Stimulated activated effector memory CD8-positive, alpha-beta T cell treated with anti-CD3 and anti-CD28 coated beads, Interleukin-12 subunit alpha, Interleukin-12 subunit beta, amount 100 ng/mL, for 72 hours (primary cell): ENCODE data around the gene NFIA.
A peak's percentile ranks its signal among the peaks of the same experiment; 100 is the strongest.
"Not testable (repeated sequence)": the region's sequence is repeated elsewhere in the genome, so short reads cannot be mapped to it uniquely, and the experiment has no call there.

ENCODE experiments used
- ATAC-seq: fragments of 150-1000 bp; cut with Tn5 transposase; 2 replicates; pipeline ENCODE4 v1.10.0; 2021
- DNase-seq, 2 donors: peaks; one replicate each; pipeline ENCODE4 v3.0.0; 2021 to 2022; ENCODE audit warnings: low spot score in 2 of 2
- H3K27ac Mint-ChIP-seq: one replicate; pipeline ENCODE4 v1.8.0; 2022; ENCODE audit warnings: mild to moderate bottlenecking, mixed read lengths
- H3K36me3 Mint-ChIP-seq: one replicate; pipeline ENCODE4 v1.8.0; 2022; ENCODE audit warnings: mild to moderate bottlenecking, mixed read lengths
- H3K4me1 Mint-ChIP-seq: one replicate; pipeline ENCODE4 v1.8.0; 2022; ENCODE audit warnings: mixed read lengths
- H3K4me3 Mint-ChIP-seq: one replicate; pipeline ENCODE4 v1.8.0; 2022; ENCODE audit warnings: mild to moderate bottlenecking, mixed read lengths
- H3K9me3 Mint-ChIP-seq: one replicate; pipeline ENCODE4 v1.8.0; 2022; ENCODE audit warnings: mixed read lengths

The NFIA gene

GRCh38 chr1:61266738-61267137 is 184.4 kb downstream of the NFIA start:
- Mint-ChIP-seq H3K36me3 (no peaks in the 10 kb centered on the region), H3K9me3 (no peaks in the 10 kb centered on the region), H3K4me1 (peaks cover 43% of the 10 kb centered on the region), H3K4me3 (no peak overlapping the region), H3K27ac (no peak overlapping the region)
- no peak for DNase-seq
- no peak for ATAC-seq

GRCh38 chr1:61268546-61269240 is 186.3 kb downstream of the NFIA start:
- no peak for DNase-seq
- Mint-ChIP-seq H3K4me1 (peaks cover 55% of the 10 kb centered on the region), H3K36me3 (no peaks in the 10 kb centered on the region), H3K9me3 (no peaks in the 10 kb centered on the region), H3K4me3 (peak overlapping the region; percentile 33), H3K27ac (peak overlapping the region; percentile 92)
- no peak for ATAC-seq

GRCh38 chr1:61269602-61270001 is 187.2 kb downstream of the NFIA start:
- Mint-ChIP-seq H3K4me3 (peak overlapping the region; percentile 33), H3K27ac (peak overlapping the region; percentile 92), H3K36me3 (no peaks in the 10 kb centered on the region), H3K4me1 (peaks cover 55% of the 10 kb centered on the region), H3K9me3 (no peaks in the 10 kb centered on the region)
- DNase-seq (no peak), ATAC-seq (no peak)

GRCh38 chr1:61270107-61270506 is 187.7 kb downstream of the NFIA start:
- Mint-ChIP-seq H3K36me3 (no peaks in the 10 kb centered on the region), H3K4me3 (peak overlapping the region; percentile 33), H3K4me1 (peaks cover 55% of the 10 kb centered on the region), H3K9me3 (no peaks in the 10 kb centered on the region), H3K27ac (peak overlapping the region; percentile 92)
- ATAC-seq (no peak), DNase-seq (no peak)

GRCh38 chr1:61270761-61271411 is 188.5 kb downstream of the NFIA start:
- ATAC-seq: peak; percentile 95
- Mint-ChIP-seq H3K4me3 (peak overlapping the region; percentile 33), H3K4me1 (peaks cover 55% of the 10 kb centered on the region), H3K9me3 (no peaks in the 10 kb centered on the region), H3K36me3 (no peaks in the 10 kb centered on the region), H3K27ac (peak overlapping the region; percentile 92)
- DNase-seq: peak in 1 of 2 donors; percentile 65

- Mint-ChIP-seq H3K27ac (peak overlapping the region; percentile 92), H3K4me1 (peaks cover 55% of the 10 kb centered on the region), H3K4me3 (peak overlapping the region; percentile 33), H3K9me3 (no peaks in the 10 kb centered on the region), H3K36me3 (no peaks in the 10 kb centered on the region)
- DNase-seq (peak in 1 of 2 donors; percentile 80), ATAC-seq (peak; percentile 29)
Measured at GRCh38 chr1:61271412-61271789, 189.0 kb downstream of the NFIA start.

DNA sequence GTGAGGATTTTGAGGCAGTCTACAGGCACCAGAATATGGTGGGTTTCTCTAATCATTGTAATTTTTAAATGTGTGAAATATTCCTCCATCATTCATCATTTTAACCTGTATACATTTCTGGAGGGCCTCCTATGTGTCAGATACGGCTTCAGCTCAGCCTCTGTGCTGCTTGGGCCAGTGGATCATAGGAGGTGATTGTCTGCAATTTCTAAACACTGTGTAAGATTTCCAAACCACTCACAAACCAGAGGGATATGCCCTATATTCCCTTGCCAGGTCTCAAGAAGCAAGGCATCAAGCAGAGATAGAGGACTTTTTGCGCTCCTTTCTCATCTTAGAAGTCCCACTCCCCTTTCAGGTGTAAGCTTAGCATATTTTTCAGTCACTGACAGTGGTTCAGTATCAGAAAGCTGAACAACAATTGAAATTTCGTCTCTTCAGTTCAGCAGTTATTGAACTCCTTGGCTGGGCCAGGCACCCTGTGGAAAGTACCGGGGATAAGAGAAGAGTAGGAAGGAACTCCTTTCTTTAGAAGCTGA is 190.9 kb downstream of the NFIA start:
- Mint-ChIP-seq H3K4me3 (no peak overlapping the region), H3K27ac (peak overlapping the region; percentile 30), H3K9me3 (no peaks in the 10 kb centered on the region), H3K36me3 (peaks cover 2% of the 10 kb centered on the region), H3K4me1 (peaks cover 58% of the 10 kb centered on the region)
- DNase-seq (no peak), ATAC-seq (no peak)

- Mint-ChIP-seq H3K9me3 (no peaks in the 10 kb centered on the region), H3K4me3 (no peak overlapping the region), H3K27ac (no peak overlapping the region), H3K36me3 (peaks cover 5% of the 10 kb centered on the region), H3K4me1 (peaks cover 56% of the 10 kb centered on the region)
- ATAC-seq (no peak), DNase-seq (no peak)
Measured at GRCh38 chr1:61273861-61274260, 191.5 kb downstream of the NFIA start.

- Mint-ChIP-seq H3K36me3 (peaks cover 5% of the 10 kb centered on the region), H3K4me1 (peaks cover 45% of the 10 kb centered on the region), H3K4me3 (no peak overlapping the region), H3K27ac (no peak overlapping the region), H3K9me3 (no peaks in the 10 kb centered on the region)
- DNase-seq (no peak), ATAC-seq (no peak)
Measured at GRCh38 chr1:61274939-61275338, 192.6 kb downstream of the NFIA start.

DNA sequence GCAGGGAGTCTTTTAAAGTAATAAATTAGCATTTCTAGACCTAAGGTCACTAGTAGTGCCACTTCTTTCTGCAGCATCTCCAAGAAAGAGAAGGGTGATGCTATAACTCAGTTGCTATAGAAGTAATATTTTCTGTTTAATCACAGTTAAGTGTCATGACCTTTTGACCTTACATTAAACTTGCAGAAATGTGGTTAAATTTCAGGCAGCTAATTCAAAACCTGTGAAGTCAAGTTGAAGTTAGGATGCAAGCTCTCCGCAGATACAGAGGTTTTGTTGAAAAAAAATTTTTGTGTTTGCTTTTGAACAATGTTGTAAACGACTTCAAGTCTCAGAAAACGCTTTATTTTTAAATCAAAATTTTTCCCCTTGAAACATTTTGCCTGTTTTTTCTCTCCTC is 193.9 kb downstream of the NFIA start:
- no peak overlapping the region for H3K4me3 Mint-ChIP-seq
- peaks cover 33% of the 10 kb centered on the region for H3K4me1 Mint-ChIP-seq
- no peaks in the 10 kb centered on the region for H3K9me3 Mint-ChIP-seq
- peaks cover 5% of the 10 kb centered on the region for H3K36me3 Mint-ChIP-seq
- ATAC-seq (no peak), DNase-seq (no peak)
- no peak overlapping the region for H3K27ac Mint-ChIP-seq

DNA sequence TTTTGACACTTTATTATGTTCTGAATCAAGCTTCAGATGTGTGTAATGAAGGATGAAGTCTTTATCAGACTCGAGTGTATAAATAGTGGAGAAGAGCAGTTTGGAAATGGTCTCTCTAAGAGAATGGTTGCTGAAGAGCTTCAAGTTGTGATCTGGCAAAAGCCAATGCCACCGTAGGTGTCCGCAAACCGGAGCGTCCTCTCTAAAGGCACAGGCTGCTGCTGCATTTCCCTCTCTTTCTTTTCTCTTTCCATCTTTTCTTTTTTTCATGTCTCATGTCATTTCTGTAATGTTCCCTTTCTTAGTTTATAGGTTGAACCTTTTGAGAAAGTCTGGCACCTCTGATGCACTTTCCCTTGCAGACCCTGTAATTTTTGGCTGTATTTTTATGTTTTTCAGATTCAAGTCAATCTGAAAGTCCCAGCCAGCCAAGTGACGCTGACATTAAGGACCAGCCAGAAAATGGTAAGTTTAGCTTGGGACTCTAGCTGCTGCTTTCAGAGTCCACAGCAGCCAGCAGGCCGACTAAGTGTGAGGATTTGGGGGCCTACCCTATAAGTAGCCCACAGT is 194.8 kb downstream of the NFIA start:
- Mint-ChIP-seq H3K27ac (peak overlapping the region; percentile 3), H3K36me3 (peaks cover 5% of the 10 kb centered on the region), H3K4me3 (peak overlapping the region; percentile 27), H3K9me3 (no peaks in the 10 kb centered on the region), H3K4me1 (peaks cover 25% of the 10 kb centered on the region)
- ATAC-seq (peak; percentile 32), DNase-seq (no peak)

DNA sequence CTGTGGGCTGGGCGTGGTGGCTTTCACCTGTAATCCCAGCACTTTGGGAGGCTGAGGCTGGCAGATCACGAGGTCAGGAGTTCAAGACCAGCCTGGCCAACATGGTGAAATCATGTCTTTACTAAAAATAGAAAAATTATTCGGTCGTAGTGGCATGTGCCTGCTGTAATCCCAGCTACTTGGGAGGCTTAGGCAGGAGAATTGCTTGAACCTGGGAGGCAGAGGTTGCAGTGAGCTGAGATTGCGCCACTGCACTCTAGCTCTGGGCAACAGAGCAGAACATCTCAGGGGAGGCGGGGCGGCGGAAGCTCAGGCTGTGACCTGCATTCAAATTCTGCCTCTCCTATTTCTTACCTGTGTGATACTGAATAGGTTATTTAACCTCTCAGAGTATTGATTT is 196.1 kb downstream of the NFIA start:
- not testable (repeated sequence) for H3K27ac Mint-ChIP-seq, H3K4me3 Mint-ChIP-seq, ATAC-seq, DNase-seq, H3K9me3 Mint-ChIP-seq, H3K36me3 Mint-ChIP-seq
- peaks cover 16% of the 10 kb centered on the region for H3K4me1 Mint-ChIP-seq

DNA sequence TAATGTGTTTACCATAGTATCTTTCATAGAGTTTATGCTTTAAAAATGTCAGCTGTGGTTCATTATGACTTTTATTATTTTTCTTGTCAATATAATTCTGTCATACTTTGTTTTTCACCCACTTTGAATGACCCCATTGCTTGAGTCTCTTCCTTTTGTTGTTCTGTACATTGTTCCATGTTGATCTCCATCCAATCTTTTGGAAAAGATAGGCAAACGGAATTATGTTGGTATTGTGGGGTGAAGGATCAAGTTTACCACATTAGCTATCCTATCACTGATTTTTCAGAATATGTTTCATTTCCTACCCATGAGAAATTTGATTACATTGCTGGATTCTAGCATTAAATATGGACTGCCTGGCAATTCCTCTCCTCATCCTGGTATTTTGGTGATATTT is 196.6 kb downstream of the NFIA start:
- Mint-ChIP-seq H3K4me3 (no peak overlapping the region), H3K4me1 (peaks cover 16% of the 10 kb centered on the region), H3K27ac (no peak overlapping the region), H3K36me3 (peaks cover 5% of the 10 kb centered on the region), H3K9me3 (no peaks in the 10 kb centered on the region)
- DNase-seq: no peak
- ATAC-seq: no peak

DNA sequence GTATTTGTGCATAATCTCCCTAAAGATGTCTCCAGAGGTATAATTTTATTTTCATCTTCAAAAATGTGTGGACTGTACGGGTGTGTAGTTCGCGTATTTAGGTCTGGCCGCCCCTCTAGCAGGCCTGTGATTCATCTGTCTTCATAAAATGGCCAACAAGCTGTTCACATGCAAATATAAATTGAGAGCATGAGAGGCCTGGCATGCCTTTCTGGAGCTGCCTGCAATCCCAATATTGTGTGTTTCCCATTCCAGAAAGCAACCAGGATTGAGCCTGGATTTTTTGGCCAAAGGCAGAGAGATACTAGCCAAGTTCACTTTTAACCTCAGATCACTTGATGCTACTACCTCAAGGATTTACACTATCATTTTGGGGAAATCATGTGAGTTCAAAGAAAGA is 197.2 kb downstream of the NFIA start:
- H3K4me3 Mint-ChIP-seq: no peak overlapping the region
- ATAC-seq (no peak), DNase-seq (no peak)
- no peak overlapping the region for H3K27ac Mint-ChIP-seq
- H3K4me1 Mint-ChIP-seq: peaks cover 16% of the 10 kb centered on the region
- no peaks in the 10 kb centered on the region for H3K9me3 Mint-ChIP-seq
- peaks cover 5% of the 10 kb centered on the region for H3K36me3 Mint-ChIP-seq

DNA sequence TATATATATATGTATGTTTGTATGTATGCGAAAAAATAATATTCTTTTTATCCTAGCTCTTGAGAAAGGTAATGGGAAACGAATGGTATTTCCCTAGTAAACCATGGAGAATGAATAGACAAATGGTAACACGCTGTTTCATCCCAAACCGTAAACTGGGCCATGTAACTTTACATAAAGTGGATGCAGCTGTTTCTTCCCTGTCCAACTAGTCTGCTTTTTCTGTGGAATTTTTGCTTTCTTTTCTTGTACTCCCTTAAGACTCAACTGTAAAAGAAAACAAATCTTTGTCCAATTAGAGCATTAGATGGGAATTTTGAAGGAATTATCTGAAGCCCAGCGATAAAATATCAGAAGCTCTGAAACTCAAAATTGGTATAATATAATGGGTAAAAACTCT is 198.1 kb downstream of the NFIA start:
- H3K4me3 Mint-ChIP-seq: no peak overlapping the region
- H3K36me3 Mint-ChIP-seq: peaks cover 5% of the 10 kb centered on the region
- H3K4me1 Mint-ChIP-seq: peaks cover 16% of the 10 kb centered on the region
- ATAC-seq (no peak), DNase-seq (no peak)
- no peak overlapping the region for H3K27ac Mint-ChIP-seq
- no peaks in the 10 kb centered on the region for H3K9me3 Mint-ChIP-seq

- ATAC-seq (no peak), DNase-seq (no peak)
- H3K36me3 Mint-ChIP-seq: peaks cover 5% of the 10 kb centered on the region
- no peak overlapping the region for H3K27ac Mint-ChIP-seq
- peaks cover 9% of the 10 kb centered on the region for H3K4me1 Mint-ChIP-seq
- no peak overlapping the region for H3K4me3 Mint-ChIP-seq
- no peaks in the 10 kb centered on the region for H3K9me3 Mint-ChIP-seq
Measured at GRCh38 chr1:61282387-61282786, 200.0 kb downstream of the NFIA start.
